ENCODE data around the gene PSMD12. TPM values are rescaled to one million over a fixed set of nuclear protein-coding genes. Genes with fewer than 3 reads are reported as not detected.

The PSMD12 gene
- total and polyA plus RNA-seq, 2 donors (not counting 1 experiment from before 2014, with no cell fraction given): 21.3 to 66.2 TPM

DNA sequence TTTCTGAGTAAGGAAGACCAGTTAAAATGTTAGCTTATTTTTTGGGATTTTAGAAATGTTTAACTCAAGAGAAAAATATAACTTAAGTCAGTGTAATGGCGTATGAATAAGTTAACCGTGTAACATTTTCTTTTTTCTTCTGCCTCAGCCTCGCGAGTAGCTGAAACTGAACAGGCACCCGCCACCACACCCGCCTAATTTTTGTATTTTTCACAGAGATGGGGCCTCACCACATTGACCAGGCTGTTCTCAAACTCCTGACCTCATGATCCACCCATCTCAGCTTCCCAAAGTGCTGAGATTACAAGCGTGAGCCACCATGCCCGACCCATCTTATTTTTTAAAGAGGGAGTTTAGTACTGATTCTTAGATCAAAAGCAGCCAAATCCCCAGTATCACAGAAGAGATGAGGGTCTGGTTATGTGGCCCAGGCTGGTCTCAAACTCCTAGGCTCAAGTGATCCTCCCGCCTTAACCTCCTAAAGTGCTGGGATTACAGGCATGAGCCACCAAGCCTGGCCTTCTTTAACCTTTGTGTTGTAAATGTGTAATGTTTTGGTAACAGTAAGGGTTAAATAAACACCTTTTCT is 27.5 kb upstream of the PSMD12 start:
- Histone ChIP-seq H4K20me1 (ENCODE audit: control insufficient read depth, extremely low read depth, insufficient read depth, low read length) (no peaks in the 10 kb centered on the region), H3K9me3 (ENCODE audit: control insufficient read depth, insufficient read depth, low read depth, low read length) (no peaks in the 10 kb centered on the region), H3K36me3 (ENCODE audit: control insufficient read depth, insufficient read depth, low read length) (no peaks in the 10 kb centered on the region), H3K27ac (ENCODE audit: insufficient read depth, low read length) (no peak overlapping the region), H2AFZ (ENCODE audit: low read length) (no peak overlapping the region), H3K4me2 (ENCODE audit: extremely low read depth, insufficient read depth, low read length) (no peak overlapping the region), H3K79me2 (ENCODE audit: control insufficient read depth, insufficient read depth, low read length) (peaks cover 1% of the 10 kb centered on the region), H3K27me3 (ENCODE audit: control insufficient read depth, insufficient read depth, low read length) (no peaks in the 10 kb centered on the region), H3K9ac (ENCODE audit: insufficient read depth, low read length) (no peak overlapping the region), H3K4me3 (replicated peaks in 1 of 4; ENCODE audit: control extremely low read depth in 1 of 4, insufficient read depth in 1 of 4, low read depth in 3 of 4, low read length in 4 of 4) (no peak overlapping the region), H3K4me1 (ENCODE audit: control insufficient read depth, extremely low read depth, insufficient read depth, low read length) (peaks cover 6% of the 10 kb centered on the region)
- TF ChIP-seq, protein P1, sequence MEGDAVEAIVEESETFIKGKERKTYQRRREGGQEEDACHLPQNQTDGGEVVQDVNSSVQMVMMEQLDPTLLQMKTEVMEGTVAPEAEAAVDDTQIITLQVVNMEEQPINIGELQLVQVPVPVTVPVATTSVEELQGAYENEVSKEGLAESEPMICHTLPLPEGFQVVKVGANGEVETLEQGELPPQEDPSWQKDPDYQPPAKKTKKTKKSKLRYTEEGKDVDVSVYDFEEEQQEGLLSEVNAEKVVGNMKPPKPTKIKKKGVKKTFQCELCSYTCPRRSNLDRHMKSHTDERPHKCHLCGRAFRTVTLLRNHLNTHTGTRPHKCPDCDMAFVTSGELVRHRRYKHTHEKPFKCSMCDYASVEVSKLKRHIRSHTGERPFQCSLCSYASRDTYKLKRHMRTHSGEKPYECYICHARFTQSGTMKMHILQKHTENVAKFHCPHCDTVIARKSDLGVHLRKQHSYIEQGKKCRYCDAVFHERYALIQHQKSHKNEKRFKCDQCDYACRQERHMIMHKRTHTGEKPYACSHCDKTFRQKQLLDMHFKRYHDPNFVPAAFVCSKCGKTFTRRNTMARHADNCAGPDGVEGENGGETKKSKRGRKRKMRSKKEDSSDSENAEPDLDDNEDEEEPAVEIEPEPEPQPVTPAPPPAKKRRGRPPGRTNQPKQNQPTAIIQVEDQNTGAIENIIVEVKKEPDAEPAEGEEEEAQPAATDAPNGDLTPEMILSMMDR (conservative IDR thresholded peaks at IDR 0.05 in 1 of 2, IDR thresholded peaks at IDR 0.05 in 1 of 2; ENCODE audit: low read depth in 1 of 2, low read length in 2 of 2): no peak
- TF ChIP-seq EZH2 (IDR thresholded peaks at IDR 0.05; ENCODE audit: low read length, missing control alignments): no peak
- no peak for DNase-seq (ENCODE audit: low read depth in 2 of 2)

DNA sequence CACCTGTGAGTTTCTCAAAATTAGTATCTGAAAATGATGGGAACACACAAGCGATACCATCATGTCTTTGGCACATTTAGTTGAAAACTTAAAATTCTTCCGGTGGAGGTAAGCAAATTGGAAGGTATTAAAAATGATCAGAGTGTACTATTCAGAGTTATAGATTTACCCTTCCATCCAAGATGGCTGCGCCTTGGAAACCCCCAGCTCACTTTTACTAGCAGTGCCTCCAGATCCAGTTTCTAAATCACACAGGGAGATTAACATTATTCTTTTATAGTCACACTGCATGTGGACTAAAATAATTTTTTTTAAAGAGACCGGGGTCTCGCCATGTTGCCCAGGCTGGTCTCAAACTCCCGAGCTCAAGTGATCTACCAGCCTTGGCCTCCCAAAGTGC is 25.7 kb upstream of the PSMD12 start:
- Histone ChIP-seq H4K20me1 (ENCODE audit: control insufficient read depth, extremely low read depth, insufficient read depth, low read length) (no peaks in the 10 kb centered on the region), H3K9ac (ENCODE audit: insufficient read depth, low read length) (no peak overlapping the region), H3K79me2 (ENCODE audit: control insufficient read depth, insufficient read depth, low read length) (peaks cover 2% of the 10 kb centered on the region), H3K4me2 (ENCODE audit: extremely low read depth, insufficient read depth, low read length) (no peak overlapping the region), H3K4me1 (ENCODE audit: control insufficient read depth, extremely low read depth, insufficient read depth, low read length) (peaks cover 6% of the 10 kb centered on the region), H3K27me3 (ENCODE audit: control insufficient read depth, insufficient read depth, low read length) (no peaks in the 10 kb centered on the region), H3K27ac (ENCODE audit: insufficient read depth, low read length) (no peak overlapping the region), H3K9me3 (ENCODE audit: control insufficient read depth, insufficient read depth, low read depth, low read length) (no peaks in the 10 kb centered on the region), H2AFZ (ENCODE audit: low read length) (no peak overlapping the region), H3K36me3 (ENCODE audit: control insufficient read depth, insufficient read depth, low read length) (no peaks in the 10 kb centered on the region), H3K4me3 (replicated peaks in 1 of 4; ENCODE audit: control extremely low read depth in 1 of 4, insufficient read depth in 1 of 4, low read depth in 3 of 4, low read length in 4 of 4) (no peak overlapping the region)
- DNase-seq (ENCODE audit: low read depth in 2 of 2): no peak
- TF ChIP-seq, protein P1 (conservative IDR thresholded peaks at IDR 0.05 in 1 of 2, IDR thresholded peaks at IDR 0.05 in 1 of 2; ENCODE audit: low read depth in 1 of 2, low read length in 2 of 2): no peak
- TF ChIP-seq EZH2 (IDR thresholded peaks at IDR 0.05; ENCODE audit: low read length, missing control alignments): no peak

DNA sequence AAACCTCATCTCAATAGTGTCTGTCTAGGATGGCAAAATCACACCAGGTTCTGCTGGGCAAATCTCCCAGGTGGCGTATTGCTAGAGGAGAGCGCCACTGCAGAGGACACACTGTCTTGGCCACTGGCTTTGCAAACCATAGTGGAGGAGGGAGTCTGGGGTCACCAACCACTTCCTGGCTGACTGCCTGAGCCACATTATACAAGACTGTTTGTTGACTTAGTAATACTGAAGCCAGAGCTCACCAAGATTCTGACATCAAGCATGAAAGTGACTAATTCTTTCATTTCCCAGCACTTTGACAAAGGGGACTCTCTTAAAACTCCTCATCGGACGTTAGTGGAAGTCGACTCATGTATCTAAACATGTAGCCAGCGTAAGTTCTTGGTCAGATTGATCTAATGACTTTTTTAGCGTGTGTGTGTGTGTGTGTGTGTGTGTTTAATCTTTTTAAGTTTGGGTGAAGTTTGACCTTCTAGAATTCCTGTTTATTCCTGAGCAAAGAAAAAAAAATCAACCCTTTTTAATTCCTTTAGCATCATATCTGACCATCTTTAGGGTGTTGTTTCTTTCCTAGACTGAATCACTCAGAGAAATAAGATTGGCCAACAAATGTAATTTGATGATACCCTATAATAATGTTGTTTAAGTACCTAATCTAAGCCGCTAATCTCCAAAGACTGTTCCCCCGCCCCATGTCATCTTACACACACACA is 24.4 kb upstream of the PSMD12 start:
- Histone ChIP-seq H3K9ac (ENCODE audit: insufficient read depth, low read length) (no peak overlapping the region), H4K20me1 (ENCODE audit: control insufficient read depth, extremely low read depth, insufficient read depth, low read length) (no peaks in the 10 kb centered on the region), H3K27ac (ENCODE audit: insufficient read depth, low read length) (peak overlapping the region; percentile 80), H3K27me3 (ENCODE audit: control insufficient read depth, insufficient read depth, low read length) (no peaks in the 10 kb centered on the region), H3K4me2 (ENCODE audit: extremely low read depth, insufficient read depth, low read length) (peak overlapping the region; percentile 83), H3K4me1 (ENCODE audit: control insufficient read depth, extremely low read depth, insufficient read depth, low read length) (peaks cover 6% of the 10 kb centered on the region), H3K9me3 (ENCODE audit: control insufficient read depth, insufficient read depth, low read depth, low read length) (no peaks in the 10 kb centered on the region), H2AFZ (ENCODE audit: low read length) (no peak overlapping the region), H3K36me3 (ENCODE audit: control insufficient read depth, insufficient read depth, low read length) (no peaks in the 10 kb centered on the region), H3K79me2 (ENCODE audit: control insufficient read depth, insufficient read depth, low read length) (peaks cover 4% of the 10 kb centered on the region), H3K4me3 (replicated peaks in 1 of 4; ENCODE audit: control extremely low read depth in 1 of 4, insufficient read depth in 1 of 4, low read depth in 3 of 4, low read length in 4 of 4) (peak overlapping the region in 2 of 4 experiments; percentile 23 to 27)
- no peak for TF ChIP-seq EZH2 (IDR thresholded peaks at IDR 0.05; ENCODE audit: low read length, missing control alignments)
- TF ChIP-seq, protein P1 (conservative IDR thresholded peaks at IDR 0.05 in 1 of 2, IDR thresholded peaks at IDR 0.05 in 1 of 2; ENCODE audit: low read depth in 1 of 2, low read length in 2 of 2): no peak
- DNase-seq (ENCODE audit: low read depth in 2 of 2): peak; percentile 94 to 98

Measured in fibroblast of lung (primary cell).